Neural progenitor cell (in vitro differentiated cells): ENCODE results near the gene MIER3. TPM values are rescaled to one million over a fixed set of nuclear protein-coding genes. Genes with fewer than 3 reads are reported as not detected.
A peak's percentile ranks its signal among the peaks of the same experiment; 100 is the strongest.

Source experiments
- DNase-seq: peaks from one replicate; pipeline ENCODE4 v3.0.0-alpha.2; 2016; ENCODE audit warnings: low spot score
- H2AFZ ChIP-seq: fragments of 200-600 bp; sonication (generic); replicated peaks from 2 replicates; pipeline ENCODE4 v1.6.1; 2016; ENCODE audit warnings: antibody characterized with exemption
- H3F3A ChIP-seq: fragments of 200-600 bp; sonication (generic); 2 replicates; pipeline ENCODE4 v1.6.1; 2016; ENCODE audit warnings: antibody characterized with exemption, low read depth
- H3K27ac ChIP-seq: fragments of 200-600 bp; sonication (generic); 2 replicates; pipeline ENCODE4 v1.5.1; 2016; ENCODE audit warnings: mild to moderate bottlenecking
- H3K27me3 ChIP-seq: fragments of 200-600 bp; sonication (generic); 2 replicates; pipeline ENCODE4 v1.6.1; 2016; ENCODE audit warnings: mild to moderate bottlenecking, moderate library complexity
- H3K36me3 ChIP-seq: fragments of 200-600 bp; sonication (generic); 2 replicates; pipeline ENCODE4 v1.5.1; 2016
- H3K4me1 ChIP-seq: fragments of 200-600 bp; sonication (generic); 2 replicates; pipeline ENCODE4 v1.6.1; 2016; ENCODE audit warnings: mixed run types
- H3K4me2 ChIP-seq: fragments of 200-600 bp; sonication (generic); 2 replicates; pipeline ENCODE4 v1.6.1; 2016
- H3K4me3 ChIP-seq: fragments of 200-600 bp; sonication (generic); 2 replicates; pipeline ENCODE4 v1.5.1; 2016
- H3K79me2 ChIP-seq: fragments of 200-600 bp; sonication (generic); 2 replicates; pipeline ENCODE4 v1.6.1; 2016; ENCODE audit warnings: low read depth
- H3K9ac ChIP-seq: fragments of 200-600 bp; sonication (generic); 2 replicates; pipeline ENCODE4 v1.6.1; 2016
- H3K9me3 ChIP-seq: fragments of 200-600 bp; sonication (generic); 2 replicates; pipeline ENCODE4 v1.5.1; 2016; ENCODE audit warnings: low read depth
- H4K20me1 ChIP-seq: fragments of 200-600 bp; sonication (generic); 2 replicates; pipeline ENCODE4 v1.6.1; 2016; ENCODE audit warnings: low read depth
- H3K27ac Mint-ChIP-seq: 3 replicates; pipeline ENCODE4 v1.8.0; 2021; ENCODE audit warnings: mixed read lengths
- H3K27me3 Mint-ChIP-seq: 2 replicates; pipeline ENCODE4 v1.8.0; 2022; ENCODE audit warnings: low read depth, mild to moderate bottlenecking, inconsistent platforms, moderate library complexity, mixed read lengths; ENCODE audit not compliant: insufficient read depth
- H3K36me3 Mint-ChIP-seq: 3 replicates; pipeline ENCODE4 v1.8.0; 2021; ENCODE audit warnings: mixed read lengths
- H3K4me1 Mint-ChIP-seq: 3 replicates; pipeline ENCODE4 v1.8.0; 2021; ENCODE audit warnings: mixed read lengths
- H3K4me3 Mint-ChIP-seq: 3 replicates; pipeline ENCODE4 v1.8.0; 2021; ENCODE audit warnings: mild to moderate bottlenecking, moderate library complexity, mixed read lengths
- H3K9me3 Mint-ChIP-seq: 3 replicates; pipeline ENCODE4 v1.8.0; 2020; ENCODE audit warnings: mixed read lengths
- EZH2 ChIP-seq: fragments of 200-600 bp; sonication (generic); IDR thresholded peaks from 2 replicates; pipeline ENCODE4 v1.6.1; 2017; ENCODE audit warnings: antibody characterized with exemption, mild to moderate bottlenecking, moderate library complexity
- EZH2phosphoT487 ChIP-seq: fragments of 200-600 bp; sonication (generic); IDR thresholded peaks from 2 replicates; pipeline ENCODE4 v1.6.1; 2017; ENCODE audit warnings: antibody characterized with exemption
- total RNA-seq: library from RNA; depleted of rRNA; stranded (reverse); fragments of >200 nt; gene quantifications from 2 replicates; pipeline ENCODE4 v1.2.3, GENCODE V29; 2015; ENCODE audit warnings: low replicate concordance
- TF ChIP-seq, protein P1 (sequence below): fragments of 200-600 bp; sonication (generic); IDR thresholded peaks from 2 replicates; pipeline ENCODE4 v1.5.1; 2017; ENCODE audit warnings: antibody characterized with exemption, mild to moderate bottlenecking

MIER3 gene
- total RNA-seq, 1 donor from 2014 or later: 106 TPM

DNA sequence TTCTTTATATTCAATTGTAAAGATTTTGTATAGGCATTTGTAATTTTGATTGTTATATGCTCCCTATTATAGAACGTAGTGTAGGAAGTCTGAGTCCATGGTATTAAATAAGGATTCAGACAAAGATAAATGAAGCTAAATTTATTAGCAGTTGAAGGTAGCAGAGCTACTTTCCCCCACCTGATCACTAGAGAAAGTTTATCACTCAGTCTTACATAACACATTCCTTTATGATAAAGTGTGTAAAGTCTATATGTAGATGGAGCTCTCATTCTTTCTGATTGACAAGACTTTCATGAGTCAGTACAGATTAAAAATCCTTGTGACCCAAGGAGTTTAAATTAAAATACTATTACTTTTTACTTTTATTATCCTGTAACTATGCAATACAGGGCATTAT is 2.3 kb upstream of the MIER3 start:
- H3K27me3 ChIP-seq: peaks cover 22% of the 10 kb centered on the region
- peaks cover 23% of the 10 kb centered on the region for H3K79me2 ChIP-seq
- H3K27ac ChIP-seq: no peak overlapping the region
- peaks cover 9% of the 10 kb centered on the region for H3F3A ChIP-seq
- no peak overlapping the region for H2AFZ ChIP-seq
- Mint-ChIP-seq H3K27me3 (no peaks in the 10 kb centered on the region), H3K9me3 (no peaks in the 10 kb centered on the region), H3K4me1 (peaks cover 19% of the 10 kb centered on the region), H3K4me3 (no peak overlapping the region), H3K27ac (no peak overlapping the region), H3K36me3 (peaks cover 1% of the 10 kb centered on the region)
- no peak overlapping the region for H3K4me2 ChIP-seq
- no peak overlapping the region for H3K4me3 ChIP-seq
- H3K36me3 ChIP-seq: no peaks in the 10 kb centered on the region
- H3K9me3 ChIP-seq: no peaks in the 10 kb centered on the region
- H3K9ac ChIP-seq: no peak overlapping the region
- H3K4me1 ChIP-seq: peaks cover 9% of the 10 kb centered on the region
- TF ChIP-seq EZH2phosphoT487 (no peak), EZH2 (no peak)
- TF ChIP-seq, protein P1, sequence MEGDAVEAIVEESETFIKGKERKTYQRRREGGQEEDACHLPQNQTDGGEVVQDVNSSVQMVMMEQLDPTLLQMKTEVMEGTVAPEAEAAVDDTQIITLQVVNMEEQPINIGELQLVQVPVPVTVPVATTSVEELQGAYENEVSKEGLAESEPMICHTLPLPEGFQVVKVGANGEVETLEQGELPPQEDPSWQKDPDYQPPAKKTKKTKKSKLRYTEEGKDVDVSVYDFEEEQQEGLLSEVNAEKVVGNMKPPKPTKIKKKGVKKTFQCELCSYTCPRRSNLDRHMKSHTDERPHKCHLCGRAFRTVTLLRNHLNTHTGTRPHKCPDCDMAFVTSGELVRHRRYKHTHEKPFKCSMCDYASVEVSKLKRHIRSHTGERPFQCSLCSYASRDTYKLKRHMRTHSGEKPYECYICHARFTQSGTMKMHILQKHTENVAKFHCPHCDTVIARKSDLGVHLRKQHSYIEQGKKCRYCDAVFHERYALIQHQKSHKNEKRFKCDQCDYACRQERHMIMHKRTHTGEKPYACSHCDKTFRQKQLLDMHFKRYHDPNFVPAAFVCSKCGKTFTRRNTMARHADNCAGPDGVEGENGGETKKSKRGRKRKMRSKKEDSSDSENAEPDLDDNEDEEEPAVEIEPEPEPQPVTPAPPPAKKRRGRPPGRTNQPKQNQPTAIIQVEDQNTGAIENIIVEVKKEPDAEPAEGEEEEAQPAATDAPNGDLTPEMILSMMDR: no peak
- H4K20me1 ChIP-seq: peaks cover 18% of the 10 kb centered on the region
- DNase-seq: no peak

- peaks cover 4% of the 10 kb centered on the region for H3K36me3 Mint-ChIP-seq
- H2AFZ ChIP-seq: peak overlapping the region; percentile 81
- H3K27ac Mint-ChIP-seq: peak overlapping the region; percentile 55
Observed at GRCh38 chr5:56951126-56951945, 587 bp downstream of the MIER3 start.

DNA sequence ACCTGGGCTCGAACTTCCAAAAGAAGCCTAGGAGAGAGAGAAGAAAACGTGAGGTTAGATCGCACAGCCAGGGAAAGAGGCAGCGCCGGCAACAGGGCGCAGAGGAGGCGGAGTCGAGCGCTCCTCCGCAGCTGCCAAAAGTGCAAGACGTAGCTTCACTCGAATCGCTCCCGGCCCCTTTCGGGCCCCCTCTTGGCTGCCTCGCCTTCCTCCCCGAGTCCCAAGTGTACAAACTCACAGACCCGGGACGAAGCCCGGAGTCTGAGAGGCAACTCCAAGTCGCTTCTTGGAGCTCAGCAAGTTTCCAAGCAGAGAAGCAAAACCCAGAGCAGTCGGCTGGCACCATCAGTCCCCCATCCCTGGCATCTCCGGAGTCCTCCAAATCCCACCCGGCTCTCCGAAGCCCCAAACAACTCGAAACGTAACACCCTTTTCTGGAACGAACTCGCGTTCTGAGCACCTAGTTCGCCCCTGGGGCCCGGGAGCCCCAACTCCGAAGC is 1.2 kb downstream of the MIER3 start:
- peak; percentile 78 for DNase-seq
- no peak overlapping the region for H2AFZ ChIP-seq
- Mint-ChIP-seq H3K4me1 (peaks cover 19% of the 10 kb centered on the region), H3K4me3 (peak overlapping the region; percentile 90), H3K27ac (peak overlapping the region; percentile 55), H3K27me3 (peaks cover 3% of the 10 kb centered on the region), H3K9me3 (no peaks in the 10 kb centered on the region), H3K36me3 (peaks cover 10% of the 10 kb centered on the region)
- H3K9me3 ChIP-seq: no peaks in the 10 kb centered on the region
- H3F3A ChIP-seq: peaks cover 9% of the 10 kb centered on the region
- no peak for TF ChIP-seq EZH2phosphoT487
- TF ChIP-seq, protein P1: no peak
- no peak for TF ChIP-seq EZH2
- H3K4me2 ChIP-seq: peak overlapping the region; percentile 93
- peak overlapping the region; percentile 98 for H3K4me3 ChIP-seq
- H4K20me1 ChIP-seq: peaks cover 38% of the 10 kb centered on the region
- H3K27me3 ChIP-seq: peaks cover 22% of the 10 kb centered on the region
- no peak overlapping the region for H3K27ac ChIP-seq
- peaks cover 9% of the 10 kb centered on the region for H3K4me1 ChIP-seq
- H3K79me2 ChIP-seq: peaks cover 59% of the 10 kb centered on the region
- H3K36me3 ChIP-seq: peaks cover 19% of the 10 kb centered on the region
- H3K9ac ChIP-seq: peak overlapping the region; percentile 92

More at GRCh38 chr5:56951126-56951945, 587 bp downstream of the MIER3 start:
- peak overlapping the region; percentile 92 for H3K9ac ChIP-seq
- peaks cover 38% of the 10 kb centered on the region for H4K20me1 ChIP-seq
- Mint-ChIP-seq H3K4me3 (peak overlapping the region; percentile 90), H3K4me1 (peaks cover 19% of the 10 kb centered on the region), H3K9me3 (no peaks in the 10 kb centered on the region), H3K27me3 (peaks cover 3% of the 10 kb centered on the region)
- H3K36me3 ChIP-seq: peaks cover 13% of the 10 kb centered on the region
- H3K4me3 ChIP-seq: peak overlapping the region; percentile 98
- H3K27me3 ChIP-seq: peaks cover 22% of the 10 kb centered on the region
- peak overlapping the region; percentile 93 for H3K4me2 ChIP-seq
- peak overlapping the region; percentile 87 for H3K27ac ChIP-seq
- TF ChIP-seq EZH2phosphoT487 (no peak), EZH2 (no peak)
- TF ChIP-seq, protein P1: peak; percentile 41
- H3K9me3 ChIP-seq: no peaks in the 10 kb centered on the region
- H3F3A ChIP-seq: peaks cover 9% of the 10 kb centered on the region
- H3K4me1 ChIP-seq: peaks cover 9% of the 10 kb centered on the region
- H3K79me2 ChIP-seq: peaks cover 53% of the 10 kb centered on the region
- peak; percentile 84 for DNase-seq
